Tibial artery (tissue), 4 donors: ENCODE measurements around the gene GBE1.

Experiments used
- DNase-seq, 2 donors: peaks; one replicate each; pipeline ENCODE4 v3.0.0-alpha.2; 2019
- H3K27ac ChIP-seq, 2 donors: fragments of 200-600 bp; sonication (generic) in 1 of 2; 1 replicate in 1 of 2; 2 replicates in 1 of 2; pipeline ENCODE4 v1.5.1; 2018 to 2019; ENCODE audit warnings: mild to moderate bottlenecking in 1 of 2
- H3K27me3 ChIP-seq, 2 donors: fragments of 200-600 bp; sonication (generic) in 1 of 2; one replicate each; pipeline versions ENCODE4 v1.5.1 to v1.6.0; 2016 to 2019
- H3K36me3 ChIP-seq, 3 donors: fragments of 200-600 bp; sonication (generic) in 2 of 3; one replicate each; pipeline ENCODE4 v1.5.1; 2016 to 2019; ENCODE audit warnings: mild to moderate bottlenecking in 2 of 3
- H3K4me1 ChIP-seq, 4 donors: fragments of 200-600 bp; sonication (generic) in 2 of 4; 1 replicate in 3 of 4; 2 replicates in 1 of 4; pipeline ENCODE4 v1.5.1; 2016 to 2019
- H3K4me3 ChIP-seq, 2 donors: fragments of 200-600 bp; sonication (generic) in 1 of 2; 1 replicate in 1 of 2; 2 replicates in 1 of 2; pipeline ENCODE4 v1.5.1; 2018 to 2019; ENCODE audit warnings: mild to moderate bottlenecking in 2 of 2
- H3K9me3 ChIP-seq, 3 donors: fragments of 200-600 bp; sonication (generic) in 1 of 3; one replicate each; pipeline ENCODE4 v1.5.1; 2016 to 2019
- intact Hi-C: fragments of 100-400 bp; cut with DNase I; formaldehyde crosslinking; loops from one replicate; pipeline ENCODE4 v1.15.0; 2023; ENCODE audit warnings: low total_unique reads
- TF ChIP-seq, protein P1 (sequence below), 2 experiments: fragments of 200-600 bp in 1 of 2; fragments of 450-650 bp in 1 of 2; IDR thresholded peaks; one replicate each; pipeline ENCODE4 v1.5.1; 2017 to 2019; ENCODE audit warnings: antibody characterized with exemption in 2 of 2, mild to moderate bottlenecking in 1 of 2, moderate library complexity in 1 of 2

GBE1 gene

DNA sequence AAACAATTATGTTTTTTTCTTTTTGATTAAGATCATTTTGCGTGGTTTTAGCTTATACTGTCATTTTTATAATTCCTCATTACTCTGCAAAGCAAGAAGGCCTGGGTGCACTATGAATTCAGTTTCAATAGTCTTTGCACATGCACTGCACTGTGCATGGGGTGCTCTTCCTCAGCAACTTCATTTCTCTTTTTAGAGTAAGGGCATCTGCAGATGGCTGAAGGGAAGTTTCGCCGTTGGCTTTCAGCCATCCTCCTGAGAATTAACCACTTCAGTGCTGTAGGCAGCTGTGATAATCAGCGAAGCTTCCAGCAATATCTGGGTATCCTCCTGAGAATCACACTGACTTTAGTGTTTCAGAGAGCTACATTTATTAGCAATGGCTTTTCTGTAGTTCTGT is 284.8 kb downstream of the GBE1 start:
- TF ChIP-seq, protein P1, sequence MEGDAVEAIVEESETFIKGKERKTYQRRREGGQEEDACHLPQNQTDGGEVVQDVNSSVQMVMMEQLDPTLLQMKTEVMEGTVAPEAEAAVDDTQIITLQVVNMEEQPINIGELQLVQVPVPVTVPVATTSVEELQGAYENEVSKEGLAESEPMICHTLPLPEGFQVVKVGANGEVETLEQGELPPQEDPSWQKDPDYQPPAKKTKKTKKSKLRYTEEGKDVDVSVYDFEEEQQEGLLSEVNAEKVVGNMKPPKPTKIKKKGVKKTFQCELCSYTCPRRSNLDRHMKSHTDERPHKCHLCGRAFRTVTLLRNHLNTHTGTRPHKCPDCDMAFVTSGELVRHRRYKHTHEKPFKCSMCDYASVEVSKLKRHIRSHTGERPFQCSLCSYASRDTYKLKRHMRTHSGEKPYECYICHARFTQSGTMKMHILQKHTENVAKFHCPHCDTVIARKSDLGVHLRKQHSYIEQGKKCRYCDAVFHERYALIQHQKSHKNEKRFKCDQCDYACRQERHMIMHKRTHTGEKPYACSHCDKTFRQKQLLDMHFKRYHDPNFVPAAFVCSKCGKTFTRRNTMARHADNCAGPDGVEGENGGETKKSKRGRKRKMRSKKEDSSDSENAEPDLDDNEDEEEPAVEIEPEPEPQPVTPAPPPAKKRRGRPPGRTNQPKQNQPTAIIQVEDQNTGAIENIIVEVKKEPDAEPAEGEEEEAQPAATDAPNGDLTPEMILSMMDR (IDR thresholded peaks at IDR 0.05): no peak
- Histone ChIP-seq H3K27me3 (no peaks in the 10 kb centered on the region), H3K9me3 (no peaks in the 10 kb centered on the region), H3K4me1 (peaks cover 0 to 11% (median 0%) of the 10 kb centered on the region in 4 donors), H3K36me3 (no peaks in the 10 kb centered on the region), H3K27ac (no peak overlapping the region), H3K4me3 (no peak overlapping the region)
- intact Hi-C loops: no loop called here
- DNase-seq: no peak

DNA sequence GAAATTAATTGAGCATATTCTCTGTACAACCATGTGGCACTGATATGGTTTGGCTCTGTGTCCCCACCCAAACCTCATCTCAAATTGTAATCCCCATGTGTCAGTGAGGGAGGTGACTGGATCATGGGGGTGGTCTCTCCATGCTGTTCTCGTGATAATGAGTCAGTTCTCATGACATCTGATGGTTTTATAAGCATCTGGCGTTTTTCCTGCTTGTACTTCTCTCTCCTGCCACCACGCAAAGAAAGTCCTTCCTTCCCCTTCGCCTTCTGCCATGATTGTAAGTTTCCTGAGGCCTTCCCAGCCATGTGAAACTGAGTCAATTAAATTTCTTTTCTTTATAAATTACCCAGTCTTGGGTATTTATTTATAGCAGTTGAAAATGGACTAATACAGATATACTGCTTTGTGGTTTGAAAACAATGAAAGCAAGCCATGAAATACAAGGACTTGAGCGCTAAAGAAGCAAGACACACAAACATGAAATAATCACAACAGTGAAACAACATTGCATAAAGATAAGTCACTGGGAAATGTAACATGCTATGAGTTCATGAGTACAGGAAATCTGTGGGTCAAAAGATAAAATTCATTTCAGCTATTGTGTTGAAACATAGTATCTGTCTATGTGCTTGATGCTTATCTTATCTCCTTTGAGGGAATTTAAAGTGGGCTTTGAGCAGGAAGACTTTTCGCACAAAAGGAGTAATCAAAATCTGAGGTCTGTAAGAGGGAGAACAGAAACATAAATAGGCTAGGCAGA is 288.7 kb downstream of the GBE1 start:
- intact Hi-C loops: no loop called here
- no peaks in the 10 kb centered on the region for H3K9me3 ChIP-seq
- no peak for DNase-seq
- H3K4me1 ChIP-seq: no peaks in the 10 kb centered on the region
- TF ChIP-seq, protein P1 (IDR thresholded peaks at IDR 0.05): no peak
- H3K27me3 ChIP-seq: no peaks in the 10 kb centered on the region
- H3K36me3 ChIP-seq: no peaks in the 10 kb centered on the region
- no peak overlapping the region for H3K27ac ChIP-seq
- no peak overlapping the region for H3K4me3 ChIP-seq

DNA sequence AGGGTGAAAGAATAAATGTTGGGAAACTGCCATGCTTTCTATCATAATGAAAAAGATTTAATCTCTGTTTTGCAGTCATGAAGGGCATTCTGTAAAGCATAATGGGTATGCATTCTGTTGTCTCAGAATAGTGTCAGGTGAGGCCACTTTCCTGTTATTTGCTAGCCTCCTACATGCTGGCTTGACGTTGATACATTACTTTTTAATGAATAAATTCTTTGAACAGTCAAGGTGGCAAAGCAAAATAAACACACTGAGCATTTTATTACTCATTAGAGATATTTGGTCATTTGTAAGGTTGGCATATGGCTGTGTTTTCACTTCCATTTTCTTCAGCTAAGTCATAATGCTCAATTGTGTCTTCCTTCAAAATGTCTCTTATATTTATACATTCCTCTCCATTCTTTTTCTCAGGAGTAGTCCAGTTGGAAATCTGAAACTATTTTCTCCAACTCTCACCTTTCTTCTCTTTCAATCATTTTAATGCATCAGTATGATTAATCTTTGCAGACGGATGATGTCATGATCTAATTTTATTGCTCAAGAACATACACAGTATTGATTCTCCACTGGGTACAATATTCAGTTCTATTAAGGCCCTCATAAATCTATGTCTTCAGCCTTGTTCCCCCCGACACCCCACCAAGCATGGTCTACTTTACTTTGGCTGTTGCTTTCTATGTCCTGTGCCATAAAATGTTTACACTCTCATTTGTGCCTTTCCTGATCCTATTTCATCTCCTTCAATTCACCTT is 290.7 kb downstream of the GBE1 start:
- intact Hi-C loops: no loop called here
- no peak for DNase-seq
- TF ChIP-seq, protein P1 (IDR thresholded peaks at IDR 0.05): no peak

DNA sequence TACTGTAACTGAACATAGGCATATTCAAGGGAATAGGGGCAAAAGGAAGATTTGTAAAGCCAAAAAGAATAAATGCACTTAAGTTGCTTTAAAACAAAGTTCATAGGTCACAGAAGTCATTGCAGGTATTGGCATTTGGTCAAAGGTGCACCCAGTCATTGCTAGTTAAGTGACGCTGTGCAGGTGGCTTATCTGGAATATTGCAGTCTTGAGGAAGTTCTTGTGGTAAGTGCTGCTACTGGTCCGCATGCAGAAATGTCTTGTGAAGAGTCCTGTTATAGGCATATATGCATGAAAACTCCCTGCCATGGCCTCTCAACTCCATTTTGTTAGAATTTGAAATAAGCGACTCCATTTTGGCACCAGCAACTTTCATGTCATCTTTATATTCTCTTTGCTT is 293.1 kb downstream of the GBE1 start:
- H3K4me1 ChIP-seq: no peaks in the 10 kb centered on the region
- H3K36me3 ChIP-seq: no peaks in the 10 kb centered on the region
- intact Hi-C loops: no loop called here
- no peak overlapping the region for H3K4me3 ChIP-seq
- no peaks in the 10 kb centered on the region for H3K27me3 ChIP-seq
- H3K27ac ChIP-seq: no peak overlapping the region
- no peak for DNase-seq
- TF ChIP-seq, protein P1 (IDR thresholded peaks at IDR 0.05): no peak
- H3K9me3 ChIP-seq: no peaks in the 10 kb centered on the region

More for the DNA sequence above, 290.7 kb downstream of the GBE1 start:
- Histone ChIP-seq H3K4me3 (no peak overlapping the region), H3K4me1 (no peaks in the 10 kb centered on the region), H3K36me3 (no peaks in the 10 kb centered on the region), H3K27ac (no peak overlapping the region), H3K27me3 (no peaks in the 10 kb centered on the region), H3K9me3 (no peaks in the 10 kb centered on the region)

- no peaks in the 10 kb centered on the region for H3K4me1 ChIP-seq
- no peak overlapping the region for H3K27ac ChIP-seq
- DNase-seq: no peak
- H3K9me3 ChIP-seq: no peaks in the 10 kb centered on the region
- no peaks in the 10 kb centered on the region for H3K36me3 ChIP-seq
- TF ChIP-seq, protein P1 (IDR thresholded peaks at IDR 0.05): no peak
- intact Hi-C loops: no loop called here
- no peak overlapping the region for H3K4me3 ChIP-seq
- no peaks in the 10 kb centered on the region for H3K27me3 ChIP-seq
Measured at GRCh38 chr3:81466201-81466560, 295.3 kb downstream of the GBE1 start.
